Left lung (tissue), 10 donors: Measurements from ENCODE around the gene NEURL3. TPM values are rescaled to one million over a fixed set of nuclear protein-coding genes. Genes with fewer than 3 reads are reported as not detected.

Experiments used
- ATAC-seq: fragments of 200-7000 bp; cut with Tn5 transposase; one replicate; pipeline ENCODE4 v1.9.1; 2020; ENCODE audit warnings: moderate library complexity
- DNase-seq, 4 donors: peaks; one replicate each; pipeline ENCODE4 v3.0.0-alpha.2; 2013 to 2020
- H3K27ac ChIP-seq, 2 donors: fragments of 200-600 bp; sonication (generic) in 1 of 2; one replicate each; pipeline versions ENCODE4 v1.5.0 to v1.8.0; 2020 to 2021
- H3K27me3 ChIP-seq, 2 donors: fragments of 200-600 bp; sonication (generic) in 1 of 2; one replicate each; pipeline versions ENCODE4 v1.5.0 to v1.8.0; 2020 to 2021
- H3K36me3 ChIP-seq, 2 donors: fragments of 200-600 bp; sonication (generic) in 1 of 2; one replicate each; pipeline versions ENCODE4 v1.5.0 to v1.8.0; 2020 to 2021
- H3K4me1 ChIP-seq, 2 donors: fragments of 200-600 bp; one replicate each; pipeline ENCODE4 v1.8.0; 2021
- H3K4me3 ChIP-seq, 2 donors: fragments of 200-600 bp; sonication (generic) in 1 of 2; one replicate each; pipeline versions ENCODE4 v1.5.0 to v1.8.0; 2020 to 2021; ENCODE audit warnings: mild to moderate bottlenecking in 1 of 2
- H3K9me3 ChIP-seq, 2 donors: fragments of 200-600 bp; sonication (generic) in 1 of 2; one replicate each; pipeline versions ENCODE4 v1.5.0 to v1.8.0; 2020 to 2021
- intact Hi-C, 2 donors: fragments of 100-400 bp; cut with DNase I; formaldehyde crosslinking; loops; one replicate each; pipeline versions ENCODE4 v1.11.2 to v1.14.2; 2022
- polyA plus RNA-seq, 6 donors: library from polyadenylated mRNA; unstranded; fragments of 120-200 nt; gene quantifications; one replicate each; pipeline ENCODE4 v1.2.1, GENCODE V29; 2013; ENCODE audit not compliant: insufficient read length in 6 of 6
- total RNA-seq, 2 donors: library from RNA; stranded (reverse); fragmentation: NEBNext Ultra II Directional; extraction: Animal tissue kit (Norgen Biotek cat#: 25700); gene quantifications; one replicate each; pipeline ENCODE4 v1.2.1, GENCODE V29; 2021
- TF ChIP-seq, protein P1 (sequence below), 2 donors: fragments of 200-600 bp; sonication (generic) in 1 of 2; IDR thresholded peaks; one replicate each; pipeline versions ENCODE4 v1.5.0 to v1.8.0; 2021; ENCODE audit warnings: antibody characterized with exemption in 2 of 2
- donor health status: DM: no; HTN: yes; CAD: no.
- donor health status: DM: no; HTN: no; CAD: no.

NEURL3 gene
- total and polyA plus RNA-seq, 8 donors, result 0.18 to 0.62 (median 0.32) TPM

DNA sequence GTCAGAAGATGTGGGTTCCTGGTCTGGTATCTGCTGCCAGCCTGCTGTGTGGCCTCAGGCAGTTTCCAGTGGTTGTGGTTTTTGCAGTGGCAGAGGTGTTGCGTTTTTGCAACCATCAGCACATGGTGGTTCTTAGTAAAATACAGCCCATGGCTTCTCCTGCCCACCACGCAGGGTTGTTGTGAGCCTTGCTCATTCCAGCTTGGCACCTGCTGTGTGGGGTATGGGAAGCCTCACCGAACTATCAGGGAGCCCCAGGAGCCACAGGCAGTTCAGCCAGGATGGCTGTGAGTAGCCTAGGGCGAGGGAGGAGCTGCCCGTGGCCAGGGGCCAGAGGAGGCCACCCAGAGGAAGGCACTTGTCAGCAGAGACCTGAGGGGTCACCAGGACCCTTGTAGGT lies 41.2 kb upstream of the NEURL3 start:
- intact Hi-C loops, result no loop called here
- no peak overlapping the region for H3K27ac ChIP-seq
- TF ChIP-seq, protein P1, sequence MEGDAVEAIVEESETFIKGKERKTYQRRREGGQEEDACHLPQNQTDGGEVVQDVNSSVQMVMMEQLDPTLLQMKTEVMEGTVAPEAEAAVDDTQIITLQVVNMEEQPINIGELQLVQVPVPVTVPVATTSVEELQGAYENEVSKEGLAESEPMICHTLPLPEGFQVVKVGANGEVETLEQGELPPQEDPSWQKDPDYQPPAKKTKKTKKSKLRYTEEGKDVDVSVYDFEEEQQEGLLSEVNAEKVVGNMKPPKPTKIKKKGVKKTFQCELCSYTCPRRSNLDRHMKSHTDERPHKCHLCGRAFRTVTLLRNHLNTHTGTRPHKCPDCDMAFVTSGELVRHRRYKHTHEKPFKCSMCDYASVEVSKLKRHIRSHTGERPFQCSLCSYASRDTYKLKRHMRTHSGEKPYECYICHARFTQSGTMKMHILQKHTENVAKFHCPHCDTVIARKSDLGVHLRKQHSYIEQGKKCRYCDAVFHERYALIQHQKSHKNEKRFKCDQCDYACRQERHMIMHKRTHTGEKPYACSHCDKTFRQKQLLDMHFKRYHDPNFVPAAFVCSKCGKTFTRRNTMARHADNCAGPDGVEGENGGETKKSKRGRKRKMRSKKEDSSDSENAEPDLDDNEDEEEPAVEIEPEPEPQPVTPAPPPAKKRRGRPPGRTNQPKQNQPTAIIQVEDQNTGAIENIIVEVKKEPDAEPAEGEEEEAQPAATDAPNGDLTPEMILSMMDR (IDR thresholded peaks at IDR 0.05), result no peak

DNA sequence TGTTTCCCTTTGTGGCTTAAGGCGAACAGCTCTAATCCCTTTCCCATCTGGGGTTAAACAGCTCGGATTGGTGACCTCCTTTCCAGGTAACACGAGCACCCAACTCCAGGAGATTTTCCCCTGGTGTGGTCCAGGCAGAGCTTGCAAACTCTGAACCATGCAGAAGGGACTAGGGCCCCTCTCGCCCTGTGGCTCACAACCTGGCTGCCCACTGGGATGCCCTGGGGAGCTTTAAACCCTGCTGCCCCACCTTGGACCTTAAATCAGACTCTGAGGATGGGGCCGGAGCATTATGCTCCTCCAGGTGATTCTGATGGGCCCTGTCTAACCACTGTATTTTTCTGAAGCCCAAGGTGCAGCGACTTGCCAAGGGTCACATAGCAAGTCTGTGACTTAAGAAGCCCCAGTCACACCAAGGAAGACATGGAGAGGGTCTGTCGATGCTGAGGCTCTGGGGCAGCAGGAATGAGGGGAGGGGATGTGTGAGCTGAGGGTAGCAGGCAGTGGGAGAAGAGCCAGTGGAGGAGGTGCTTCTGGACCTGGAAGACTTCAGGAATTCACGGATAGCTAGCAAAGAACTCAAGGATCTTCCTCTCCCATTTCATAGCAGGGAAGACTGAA lies 37.3 kb upstream of the NEURL3 start:
- DNase-seq (peak in 1 of 4 donors; percentile 38), ATAC-seq (no peak)
- Histone ChIP-seq H3K4me3 (no peak overlapping the region), H3K9me3 (no peaks in the 10 kb centered on the region), H3K27me3 (no peaks in the 10 kb centered on the region), H3K27ac (no peak overlapping the region), H3K36me3 (peaks cover 0 to 63% of the 10 kb centered on the region in 2 donors), H3K4me1 (peaks cover 12 to 74% of the 10 kb centered on the region in 2 donors)
- TF ChIP-seq, protein P1 (IDR thresholded peaks at IDR 0.05), result no peak
- intact Hi-C loops, result no loop called here

More for the DNA sequence above, 41.2 kb upstream of the NEURL3 start:
- DNase-seq (peak in 1 of 4 donors; percentile 39), ATAC-seq (no peak)
- H3K4me3 ChIP-seq, result no peak overlapping the region
- peaks cover 0 to 36% of the 10 kb centered on the region in 2 donors for H3K4me1 ChIP-seq
- H3K36me3 ChIP-seq, result peaks cover 0 to 95% of the 10 kb centered on the region in 2 donors
- H3K9me3 ChIP-seq, result no peaks in the 10 kb centered on the region
- H3K27me3 ChIP-seq, result no peaks in the 10 kb centered on the region

DNA sequence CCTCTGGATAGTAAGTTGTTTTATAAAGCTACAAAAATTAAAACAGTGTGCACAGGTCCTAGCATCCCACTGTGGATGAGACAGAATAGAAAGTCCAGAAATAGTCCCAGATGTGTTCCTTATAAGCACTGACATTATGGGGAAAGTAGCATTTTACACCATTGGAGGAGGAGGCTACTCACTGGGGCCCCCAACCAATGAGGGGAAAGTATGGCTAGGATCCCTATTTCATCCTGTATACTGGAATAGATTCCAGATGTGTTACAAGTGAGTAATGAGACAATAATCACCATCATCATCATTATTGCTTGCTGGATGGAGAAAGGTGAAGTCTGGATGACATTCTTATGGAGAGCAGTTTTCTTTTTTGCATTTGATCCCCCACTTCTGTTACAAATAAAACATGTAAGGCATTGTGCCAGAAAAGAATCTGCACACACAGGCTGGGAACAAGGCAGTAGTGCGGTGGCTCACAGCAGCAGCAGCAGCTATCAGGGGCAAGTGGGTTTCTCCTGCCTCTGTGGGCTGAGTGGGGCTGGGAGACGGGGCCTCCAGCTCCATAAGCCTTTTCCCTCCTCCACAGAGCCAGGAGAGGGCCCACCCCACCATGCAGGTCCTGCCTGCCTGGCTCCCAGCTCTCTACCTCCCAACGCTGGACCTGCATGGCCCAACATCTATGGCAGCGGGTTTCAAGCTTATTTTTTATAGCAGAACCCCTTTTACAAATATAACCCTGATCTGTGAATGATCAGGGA lies 36.4 kb upstream of the NEURL3 start:
- Histone ChIP-seq H3K27ac (no peak overlapping the region), H3K9me3 (no peaks in the 10 kb centered on the region), H3K4me3 (no peak overlapping the region), H3K4me1 (peaks cover 13 to 69% of the 10 kb centered on the region in 2 donors), H3K36me3 (peaks cover 0 to 56% of the 10 kb centered on the region in 2 donors), H3K27me3 (no peaks in the 10 kb centered on the region)
- intact Hi-C loops, result no loop called here
- TF ChIP-seq, protein P1 (IDR thresholded peaks at IDR 0.05), result no peak
- ATAC-seq (no peak), DNase-seq (peak in 1 of 4 donors; percentile 48)

DNA sequence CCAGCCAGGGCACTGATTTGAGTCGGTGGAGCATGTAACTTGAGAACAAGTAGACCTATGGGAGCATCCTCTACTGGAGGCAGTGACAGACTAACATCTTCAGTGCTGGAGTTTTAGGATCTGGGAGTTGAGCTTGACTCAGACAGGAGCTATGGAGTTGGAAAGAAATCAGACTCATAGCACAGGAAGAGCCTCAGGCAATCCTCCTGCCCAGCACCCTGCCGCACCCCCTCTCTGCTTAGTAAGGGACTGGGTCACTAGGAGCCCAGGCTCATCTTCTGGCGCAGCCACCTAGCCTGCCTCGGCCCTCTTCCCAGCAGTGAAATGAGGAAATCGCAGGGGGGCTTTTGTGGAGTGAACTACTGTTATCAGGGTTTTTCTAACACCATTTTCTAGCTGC lies 35.0 kb upstream of the NEURL3 start:
- DNase-seq (peak in 1 of 4 donors; percentile 44), ATAC-seq (no peak)
- TF ChIP-seq, protein P1 (IDR thresholded peaks at IDR 0.05), result no peak
- H3K27ac ChIP-seq, result no peak overlapping the region
- H3K9me3 ChIP-seq, result no peaks in the 10 kb centered on the region
- H3K4me1 ChIP-seq, result peaks cover 13 to 71% of the 10 kb centered on the region in 2 donors
- peaks cover 0 to 41% of the 10 kb centered on the region in 2 donors for H3K36me3 ChIP-seq
- intact Hi-C loops, result no loop called here
- no peak overlapping the region for H3K4me3 ChIP-seq
- no peaks in the 10 kb centered on the region for H3K27me3 ChIP-seq

DNA sequence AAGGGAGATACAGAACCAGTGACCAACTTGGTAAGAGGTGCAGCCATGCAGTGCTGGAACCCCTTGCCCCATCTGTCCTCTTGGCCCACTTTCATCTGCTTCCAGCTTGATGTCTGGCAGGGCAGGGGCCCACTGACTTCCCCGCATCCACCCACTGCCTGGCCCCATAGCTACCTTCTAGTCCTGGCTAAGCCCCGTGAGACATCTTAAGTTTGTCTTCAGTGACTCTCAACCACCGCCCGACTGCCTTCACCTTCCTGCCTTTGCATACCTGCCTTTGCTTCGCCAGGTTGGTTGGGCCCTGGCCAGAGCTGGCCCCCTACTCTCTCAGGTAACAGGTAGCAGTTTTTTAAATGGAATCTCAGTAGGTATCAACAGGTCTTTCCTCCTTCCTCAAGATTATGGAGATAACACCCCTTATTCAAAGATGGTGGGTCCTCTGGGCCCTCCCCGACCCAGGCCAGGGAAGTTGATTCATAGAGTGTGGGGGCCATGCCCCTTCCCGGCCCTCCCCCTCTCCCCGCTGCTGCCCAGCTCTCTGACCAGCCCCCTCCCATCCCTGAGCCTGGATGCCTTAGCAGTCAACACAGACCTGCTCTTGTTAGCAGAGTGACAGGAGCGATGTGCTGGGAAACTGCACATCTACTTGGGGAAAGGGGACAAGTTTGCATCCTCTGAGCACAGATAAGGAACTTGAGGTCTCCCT lies 34.2 kb upstream of the NEURL3 start:
- H3K4me3 ChIP-seq, result peak overlapping the region in 1 of 2 donors; percentile 73
- H3K27me3 ChIP-seq, result no peaks in the 10 kb centered on the region
- ATAC-seq, result no peak
- peaks cover 0 to 34% of the 10 kb centered on the region in 2 donors for H3K36me3 ChIP-seq
- peaks cover 15 to 78% of the 10 kb centered on the region in 2 donors for H3K4me1 ChIP-seq
- intact Hi-C loops, result no loop called here
- TF ChIP-seq, protein P1 (IDR thresholded peaks at IDR 0.05), result no peak
- peak overlapping the region in 1 of 2 donors; percentile 99 for H3K27ac ChIP-seq
- H3K9me3 ChIP-seq, result no peaks in the 10 kb centered on the region
- DNase-seq, result peak in 1 of 4 donors; percentile 58
